ENCODE results near the gene PTPRZ1. TPM values are rescaled to one million over a fixed set of nuclear protein-coding genes. Genes with fewer than 3 reads are reported as not detected.

The PTPRZ1 gene
- total and polyA plus RNA-seq, 10 of the 15 experiments (the other 5 are each of a cell fraction or from before 2014, with no cell fraction given), result 0.05 to 0.21 (median 0.11) TPM; not detected in 7

DNA sequence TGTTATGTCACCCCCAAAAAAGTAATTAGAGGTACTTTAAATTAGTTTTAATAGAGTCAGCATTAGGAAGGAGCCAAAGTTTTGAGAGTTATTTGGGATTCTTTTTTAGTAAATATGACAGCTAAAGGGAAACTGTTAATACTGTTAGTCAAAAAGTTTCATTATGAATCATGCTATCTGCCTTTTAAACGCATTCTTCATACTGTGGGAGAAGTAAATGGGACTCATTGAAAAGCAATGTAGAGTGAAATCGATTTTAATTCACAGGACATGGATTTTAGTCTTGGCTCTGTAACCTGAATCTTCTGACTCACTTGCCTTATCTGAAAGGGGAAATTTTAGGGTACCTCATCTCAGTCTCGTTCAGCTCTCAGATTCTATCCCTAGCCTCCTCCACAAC is 165.9 kb downstream of the PTPRZ1 start:
- Histone ChIP-seq H3K9me3 (replicated peaks; ENCODE audit: control insufficient read depth, insufficient read depth, low read length) (no peaks in the 10 kb centered on the region), H2AFZ (ENCODE audit: control insufficient read depth, low read depth, low read length) (no peak overlapping the region), H3K27me3 (replicated peaks in 1 of 2; ENCODE audit: control insufficient read depth in 2 of 2, insufficient read depth in 2 of 2, low read length in 1 of 2) (no peaks in the 10 kb centered on the region), H4K20me1 (ENCODE audit: control insufficient read depth, insufficient read depth) (no peaks in the 10 kb centered on the region), H3K36me3 (ENCODE audit: control insufficient read depth in 2 of 2, insufficient read depth in 2 of 2, low read length in 1 of 2) (no peaks in the 10 kb centered on the region), H3K9ac (ENCODE audit: control insufficient read depth, insufficient read depth, low read length) (no peak overlapping the region), H3K79me2 (ENCODE audit: control insufficient read depth, insufficient read depth, low read length) (no peaks in the 10 kb centered on the region), H3K27ac (ENCODE audit: control insufficient read depth, insufficient read depth) (no peak overlapping the region), H3K4me3 (no peak overlapping the region), H3K4me1 (ENCODE audit: control insufficient read depth, insufficient read depth, low read length) (no peaks in the 10 kb centered on the region), H3K4me2 (ENCODE audit: control insufficient read depth, insufficient read depth) (no peak overlapping the region)
- TF ChIP-seq, protein P1, sequence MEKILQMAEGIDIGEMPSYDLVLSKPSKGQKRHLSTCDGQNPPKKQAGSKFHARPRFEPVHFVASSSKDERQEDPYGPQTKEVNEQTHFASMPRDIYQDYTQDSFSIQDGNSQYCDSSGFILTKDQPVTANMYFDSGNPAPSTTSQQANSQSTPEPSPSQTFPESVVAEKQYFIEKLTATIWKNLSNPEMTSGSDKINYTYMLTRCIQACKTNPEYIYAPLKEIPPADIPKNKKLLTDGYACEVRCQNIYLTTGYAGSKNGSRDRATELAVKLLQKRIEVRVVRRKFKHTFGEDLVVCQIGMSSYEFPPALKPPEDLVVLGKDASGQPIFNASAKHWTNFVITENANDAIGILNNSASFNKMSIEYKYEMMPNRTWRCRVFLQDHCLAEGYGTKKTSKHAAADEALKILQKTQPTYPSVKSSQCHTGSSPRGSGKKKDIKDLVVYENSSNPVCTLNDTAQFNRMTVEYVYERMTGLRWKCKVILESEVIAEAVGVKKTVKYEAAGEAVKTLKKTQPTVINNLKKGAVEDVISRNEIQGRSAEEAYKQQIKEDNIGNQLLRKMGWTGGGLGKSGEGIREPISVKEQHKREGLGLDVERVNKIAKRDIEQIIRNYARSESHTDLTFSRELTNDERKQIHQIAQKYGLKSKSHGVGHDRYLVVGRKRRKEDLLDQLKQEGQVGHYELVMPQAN (conservative IDR thresholded peaks at IDR 0.05), result no peak
- TF ChIP-seq IKZF1 (conservative IDR thresholded peaks at IDR 0.05) (no peak), ZNF217 (IDR thresholded peaks at IDR 0.05) (0 out of 2 replicates have a peak, but pooled peaks have one; percentile 42), JUNB (IDR thresholded peaks at IDR 0.05) (peak; percentile 52; the same call in 1 of the 2 replicates)
- FAIRE-seq (no peak), DNase-seq (ENCODE audit: low read depth, low spot score) (no peak), ATAC-seq (no peak)
- WGBS (ENCODE audit: insufficient coverage, insufficient replicate concordance, low lambda C conversion rate, missing lambda C conversion rate), result 0% methylated on average over 3 of the region's 3 CpGs
- ChIA-PET CTCF (no interaction called here), SMC1A (ENCODE audit: uncharacterized antibody, unreplicated experiment) (no interaction called here), POLR2A (no interaction called here), RAD21 (ENCODE audit: unreplicated experiment) (no interaction called here)
- intact Hi-C loops (cut with micrococcal nuclease; ENCODE audit: unreplicated experiment), result no loop called here
- BruUV-seq (replicated peaks), result no TSS peak
- in situ Hi-C loops (cut with MboI), result no loop called here

DNA sequence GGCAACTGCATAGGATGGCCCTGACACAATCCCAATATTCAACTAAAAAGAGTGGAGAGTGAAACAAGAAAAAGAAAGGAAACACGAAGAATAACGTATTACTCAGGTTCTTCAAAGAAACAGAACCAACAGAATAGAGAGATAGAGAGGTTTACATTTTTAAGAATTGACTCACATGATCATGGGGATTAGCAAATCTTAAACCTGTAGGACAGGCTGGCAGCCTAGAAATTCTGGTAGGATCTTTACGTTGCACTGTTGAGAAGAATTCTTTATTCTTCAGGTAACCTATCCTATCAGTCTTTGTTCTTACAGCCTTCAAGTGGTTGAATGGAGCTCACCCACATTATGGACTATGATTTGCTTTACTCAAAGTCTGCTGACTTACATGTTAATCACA is 167.2 kb downstream of the PTPRZ1 start:
- POLR2A ChIA-PET, result interaction anchor here (0.6 kb wide), 1 partner anchor 42 kb away, joined by 3 read pairs; no protein-coding TSS in a partner anchor
- intact Hi-C loops (cut with micrococcal nuclease; ENCODE audit: unreplicated experiment), result no loop called here
- Histone ChIP-seq H3K4me2 (ENCODE audit: control insufficient read depth, insufficient read depth) (no peak overlapping the region), H3K79me2 (ENCODE audit: control insufficient read depth, insufficient read depth, low read length) (no peaks in the 10 kb centered on the region), H3K27ac (ENCODE audit: control insufficient read depth, insufficient read depth) (no peak overlapping the region), H3K4me1 (ENCODE audit: control insufficient read depth, insufficient read depth, low read length) (no peaks in the 10 kb centered on the region), H3K4me3 (no peak overlapping the region), H3K9me3 (replicated peaks; ENCODE audit: control insufficient read depth, insufficient read depth, low read length) (no peaks in the 10 kb centered on the region), H3K36me3 (ENCODE audit: control insufficient read depth in 2 of 2, insufficient read depth in 2 of 2, low read length in 1 of 2) (no peaks in the 10 kb centered on the region), H3K9ac (ENCODE audit: control insufficient read depth, insufficient read depth, low read length) (no peak overlapping the region), H3K27me3 (replicated peaks in 1 of 2; ENCODE audit: control insufficient read depth in 2 of 2, insufficient read depth in 2 of 2, low read length in 1 of 2) (no peaks in the 10 kb centered on the region), H2AFZ (ENCODE audit: control insufficient read depth, low read depth, low read length) (no peak overlapping the region), H4K20me1 (ENCODE audit: control insufficient read depth, insufficient read depth) (no peaks in the 10 kb centered on the region)
- DNase-seq (ENCODE audit: low read depth, low spot score) (no peak), ATAC-seq (no peak), FAIRE-seq (no peak)
- 8% methylated on average over 3 of the region's 3 CpGs for WGBS (ENCODE audit: insufficient coverage, insufficient replicate concordance, low lambda C conversion rate, missing lambda C conversion rate)
- in situ Hi-C loops (cut with MboI), result no loop called here
- BruUV-seq (replicated peaks), result no TSS peak
- TF ChIP-seq STAT1 (conservative IDR thresholded peaks at IDR 0.05), result no peak
- TF ChIP-seq SRF (IDR thresholded peaks at IDR 0.05; ENCODE audit: low read depth in 2 of 2, low read length in 2 of 2), result no peak
- SMC1A ChIA-PET (ENCODE audit: uncharacterized antibody, unreplicated experiment), result no interaction called here
- CTCF ChIA-PET, result no interaction called here
- RAD21 ChIA-PET (ENCODE audit: unreplicated experiment), result no interaction called here

Measured in GM12878 (cell line).